Dermis lymphatic vessel endothelial cell (primary cell): ENCODE results near the gene SOWAHA. TPM values are rescaled to one million over a fixed set of nuclear protein-coding genes. Genes with fewer than 3 reads are reported as not detected.

Source experiments
- total RNA-seq: library from RNA; depleted of rRNA; stranded (reverse); fragments of >200 nt; gene quantifications from 2 replicates; pipeline ENCODE4 v1.2.1, GENCODE V29; 2014

Gene SOWAHA
- total RNA-seq: under 0.01 TPM in 1 of 2 replicates, not detected in the other

GRCh38 chr5:132812781-132813598, at the start of gene SOWAHA:
TSS of gene SOWAHA (plus strand) at chr5:132813302. CDS start at chr5:132813622, 320 bp downstream.

GRCh38 chr5:132777209-132778069, 35.7 kb upstream of the SOWAHA start, which contains the start of gene SEPTIN8:
TSS of gene SEPTIN8 (minus strand) at chr5:132777239. CDS start at chr5:132777137, 102 bp downstream.

GRCh38 chr5:132830436-132831094, 17.5 kb downstream of the SOWAHA start, which contains the start of gene SHROOM1:
TSS of gene SHROOM1 (minus strand) at chr5:132830647. CDS start at chr5:132826140, 4,507 bp downstream.

Other genes with a start within 250 kb of the SOWAHA start
- not detected in 2 replicates for gene IL13, start 155.1 kb upstream of the SOWAHA start, total RNA-seq
- gene IL4, start 139.3 kb upstream of the SOWAHA start, total RNA-seq: not detected in 2 replicates
- 3.9 and 7.6 TPM in 2 replicates for gene KIF3A, start 75.8 kb upstream of the SOWAHA start, total RNA-seq
- under 0.01 and 0.11 TPM in 2 replicates for gene CCNI2, start 65.9 kb upstream of the SOWAHA start, total RNA-seq
- 28.2 and 28.5 TPM in 2 replicates for gene SEPTIN8, start 36.1 kb upstream of the SOWAHA start, total RNA-seq
- gene SHROOM1, start 17.3 kb downstream of the SOWAHA start, total RNA-seq: 2.1 and 2.4 TPM in 2 replicates
- under 0.01 and 0.09 TPM in 2 replicates for gene GDF9, start 53.2 kb downstream of the SOWAHA start, total RNA-seq
- 72.2 and 74.8 TPM in 2 replicates for gene UQCRQ, start 53.3 kb downstream of the SOWAHA start, total RNA-seq
- 0.09 and 0.11 TPM in 2 replicates for gene LEAP2, start 60.4 kb downstream of the SOWAHA start, total RNA-seq
- gene AFF4, start 150.3 kb downstream of the SOWAHA start, total RNA-seq: 26.6 and 28.7 TPM in 2 replicates
- gene ZCCHC10, start 213.2 kb downstream of the SOWAHA start, total RNA-seq: 14.3 and 16.7 TPM in 2 replicates
- gene HSPA4, start 238.7 kb downstream of the SOWAHA start, total RNA-seq: 88.4 and 121 TPM in 2 replicates